Vagina (tissue), 2 donors: ENCODE results near the gene TSHZ3. TPM values are rescaled to one million over a fixed set of nuclear protein-coding genes. Genes with fewer than 3 reads are reported as not detected.
A peak's percentile ranks its signal among the peaks of the same experiment; 100 is the strongest.

Source experiments
- DNase-seq, 2 donors: peaks; one replicate each; pipeline ENCODE4 v3.0.0-alpha.2; 2017; ENCODE audit errors: extremely low spot score in 2 of 2
- H3K27ac ChIP-seq: fragments of 200-600 bp; sonication (generic); one replicate; pipeline ENCODE4 v1.5.1; 2019
- H3K27me3 ChIP-seq: fragments of 200-600 bp; sonication (generic); one replicate; pipeline ENCODE4 v1.5.1; 2019
- H3K36me3 ChIP-seq, 2 donors: fragments of 200-600 bp; sonication (generic); one replicate each; pipeline ENCODE4 v1.5.1; 2017 to 2019
- H3K4me1 ChIP-seq: fragments of 200-600 bp; sonication (generic); one replicate; pipeline ENCODE4 v1.5.1; 2019
- H3K4me3 ChIP-seq, 2 donors: fragments of 200-600 bp; sonication (generic); 1 replicate in 1 of 2; 2 replicates in 1 of 2; pipeline ENCODE4 v1.5.1; 2016 to 2019
- H3K9me3 ChIP-seq: fragments of 200-600 bp; sonication (generic); one replicate; pipeline ENCODE4 v1.5.1; 2019
- POLR2A ChIP-seq, 2 donors: fragments of 450-650 bp; IDR thresholded peaks; one replicate each; pipeline ENCODE4 v1.6.1; 2017; ENCODE audit warnings: antibody characterized with exemption in 2 of 2, mild to moderate bottlenecking in 2 of 2, moderate library complexity in 2 of 2
- POLR2AphosphoS5 ChIP-seq, 2 donors: sonication (generic); formaldehyde crosslinking; IDR thresholded peaks; one replicate each; pipeline ENCODE4 v1.9.0; 2017; ENCODE audit warnings: antibody characterized with exemption in 2 of 2, mild to moderate bottlenecking in 2 of 2, low read depth in 1 of 2; ENCODE audit not compliant: insufficient read depth in 1 of 2
- intact Hi-C: fragments of 100-400 bp; cut with DNase I; formaldehyde crosslinking; loops from one replicate; pipeline ENCODE4 v1.15.1; 2023
- total RNA-seq: library from RNA; depleted of rRNA; stranded (reverse); fragments of >200 nt; gene quantifications from one replicate; pipeline ENCODE4 v1.2.3, GENCODE V29; 2016
- TF ChIP-seq, protein P1 (sequence below), 3 experiments: fragments of 450-650 bp in 2 of 3; fragments of 200-600 bp in 1 of 3; sonication (generic) in 1 of 3; IDR thresholded peaks; one replicate each; pipeline ENCODE4 v1.5.1; 2017 to 2019; ENCODE audit warnings: antibody characterized with exemption in 3 of 3, mild to moderate bottlenecking in 2 of 3, moderate library complexity in 2 of 3

The TSHZ3 gene
- total RNA-seq, 1 donor from 2014 or later = 13.5 TPM

DNA sequence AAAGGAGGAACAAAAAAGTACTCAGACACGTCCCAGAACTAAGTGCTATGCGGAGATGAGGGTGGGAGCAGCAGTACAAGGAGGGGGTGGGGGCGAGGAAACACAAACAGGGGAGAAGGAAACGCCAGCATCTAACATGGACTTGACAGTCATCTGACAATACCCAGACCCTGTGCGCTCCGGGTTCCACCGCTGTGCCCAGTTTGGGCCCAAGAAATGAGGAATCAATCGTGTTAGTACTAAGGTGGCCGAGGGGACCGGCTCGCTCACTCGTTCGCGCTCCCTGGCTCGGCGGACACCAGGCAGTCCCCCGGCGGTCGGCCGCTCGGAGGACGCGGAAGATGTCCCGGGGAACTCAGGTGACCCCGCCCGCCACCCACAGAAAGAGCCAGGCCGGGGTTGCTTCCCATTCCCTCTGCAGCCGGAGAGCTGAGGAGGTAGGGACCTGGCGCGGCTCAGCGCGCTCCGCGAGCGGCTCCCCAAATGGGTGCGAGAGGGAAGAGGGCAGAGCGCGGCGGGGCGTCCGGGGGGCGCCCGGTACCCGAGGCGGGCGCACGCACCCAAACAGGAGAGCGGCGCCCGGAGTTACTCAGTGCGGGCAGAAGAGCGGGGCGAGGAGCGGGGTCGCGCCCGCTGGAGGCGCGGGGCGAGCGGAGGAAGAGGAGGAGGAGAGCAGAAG, 616 bp downstream of the TSHZ3 start:
- intact Hi-C loops = no loop called here
- Histone ChIP-seq H3K36me3 (no peaks in the 10 kb centered on the region), H3K27ac (peak overlapping the region; percentile 90), H3K4me1 (peaks cover 24% of the 10 kb centered on the region), H3K4me3 (peak overlapping the region; percentile 72 to 97), H3K9me3 (no peaks in the 10 kb centered on the region), H3K27me3 (no peaks in the 10 kb centered on the region)
- DNase-seq = no peak
- no peak for TF ChIP-seq POLR2A (IDR thresholded peaks at IDR 0.05)
- TF ChIP-seq POLR2AphosphoS5 (IDR thresholded peaks at IDR 0.05; ENCODE audit: insufficient read depth in 1 of 2, low read depth in 1 of 2) = peak in 1 of 2 donors; percentile 55

DNA sequence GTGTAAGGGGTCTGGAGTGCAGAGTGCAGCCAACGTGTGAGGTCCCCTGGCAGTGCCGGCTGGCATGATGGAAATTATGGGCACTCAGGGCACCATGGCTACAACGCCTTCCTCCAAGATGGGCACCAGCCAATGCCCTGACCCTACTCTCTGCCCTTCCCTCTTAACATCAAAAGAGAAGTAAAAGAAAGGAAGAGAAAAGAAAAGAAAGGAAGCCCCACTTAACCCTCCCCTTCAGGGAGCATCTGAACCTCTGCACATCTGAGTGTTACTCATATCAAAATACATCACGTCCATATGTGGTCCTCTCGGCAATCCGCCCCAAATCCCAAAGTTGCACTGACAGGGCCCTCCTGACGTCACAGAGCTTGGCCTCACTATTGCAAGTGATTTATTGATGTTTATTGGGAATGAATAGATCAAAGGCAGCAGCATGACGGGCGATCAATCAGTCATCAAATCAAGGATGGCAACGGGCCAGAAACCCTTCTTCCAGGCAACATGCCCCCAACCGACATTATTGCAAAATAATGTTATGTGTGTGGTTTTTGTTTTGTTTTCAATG, 1.3 kb downstream of the TSHZ3 start:
- peaks cover 24% of the 10 kb centered on the region for H3K4me1 ChIP-seq
- H3K4me3 ChIP-seq = peak overlapping the region; percentile 72 to 97
- intact Hi-C loops = no loop called here
- DNase-seq = no peak
- TF ChIP-seq POLR2AphosphoS5 (IDR thresholded peaks at IDR 0.05; ENCODE audit: insufficient read depth in 1 of 2, low read depth in 1 of 2) (no peak), POLR2A (IDR thresholded peaks at IDR 0.05) (no peak)
- TF ChIP-seq, protein P1, sequence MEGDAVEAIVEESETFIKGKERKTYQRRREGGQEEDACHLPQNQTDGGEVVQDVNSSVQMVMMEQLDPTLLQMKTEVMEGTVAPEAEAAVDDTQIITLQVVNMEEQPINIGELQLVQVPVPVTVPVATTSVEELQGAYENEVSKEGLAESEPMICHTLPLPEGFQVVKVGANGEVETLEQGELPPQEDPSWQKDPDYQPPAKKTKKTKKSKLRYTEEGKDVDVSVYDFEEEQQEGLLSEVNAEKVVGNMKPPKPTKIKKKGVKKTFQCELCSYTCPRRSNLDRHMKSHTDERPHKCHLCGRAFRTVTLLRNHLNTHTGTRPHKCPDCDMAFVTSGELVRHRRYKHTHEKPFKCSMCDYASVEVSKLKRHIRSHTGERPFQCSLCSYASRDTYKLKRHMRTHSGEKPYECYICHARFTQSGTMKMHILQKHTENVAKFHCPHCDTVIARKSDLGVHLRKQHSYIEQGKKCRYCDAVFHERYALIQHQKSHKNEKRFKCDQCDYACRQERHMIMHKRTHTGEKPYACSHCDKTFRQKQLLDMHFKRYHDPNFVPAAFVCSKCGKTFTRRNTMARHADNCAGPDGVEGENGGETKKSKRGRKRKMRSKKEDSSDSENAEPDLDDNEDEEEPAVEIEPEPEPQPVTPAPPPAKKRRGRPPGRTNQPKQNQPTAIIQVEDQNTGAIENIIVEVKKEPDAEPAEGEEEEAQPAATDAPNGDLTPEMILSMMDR (IDR thresholded peaks at IDR 0.05) = no peak
- H3K9me3 ChIP-seq = no peaks in the 10 kb centered on the region
- peak overlapping the region; percentile 90 for H3K27ac ChIP-seq
- H3K36me3 ChIP-seq = no peaks in the 10 kb centered on the region
- H3K27me3 ChIP-seq = no peaks in the 10 kb centered on the region

DNA sequence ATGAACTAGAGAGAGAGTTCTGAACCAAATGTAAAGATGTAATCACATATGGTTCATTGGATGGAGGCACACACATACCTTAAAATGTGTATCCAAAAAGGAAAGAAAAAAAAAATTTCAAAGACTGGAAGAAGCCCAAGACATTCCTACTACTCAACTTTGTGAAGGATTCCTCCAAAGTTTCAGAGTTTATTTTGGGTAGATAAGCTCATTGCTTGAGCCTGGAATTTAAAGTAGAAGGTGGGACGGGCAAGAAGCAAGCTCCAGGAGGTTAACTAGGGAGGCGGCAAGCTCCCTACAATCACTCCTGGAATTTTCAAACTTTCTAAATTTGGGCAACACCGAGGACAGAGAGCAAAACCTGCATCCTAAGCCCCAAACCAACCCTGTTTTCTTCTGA, 1.9 kb downstream of the TSHZ3 start:
- no peaks in the 10 kb centered on the region for H3K36me3 ChIP-seq
- no peak overlapping the region for H3K27ac ChIP-seq
- no peak for TF ChIP-seq POLR2A (IDR thresholded peaks at IDR 0.05)
- TF ChIP-seq POLR2AphosphoS5 (IDR thresholded peaks at IDR 0.05; ENCODE audit: insufficient read depth in 1 of 2, low read depth in 1 of 2) = no peak
- TF ChIP-seq, protein P1 (IDR thresholded peaks at IDR 0.05) = no peak
- DNase-seq = no peak
- H3K9me3 ChIP-seq = no peaks in the 10 kb centered on the region
- intact Hi-C loops = no loop called here
- H3K4me3 ChIP-seq = peak overlapping the region; percentile 72 to 97
- peaks cover 23% of the 10 kb centered on the region for H3K4me1 ChIP-seq
- no peaks in the 10 kb centered on the region for H3K27me3 ChIP-seq

DNA sequence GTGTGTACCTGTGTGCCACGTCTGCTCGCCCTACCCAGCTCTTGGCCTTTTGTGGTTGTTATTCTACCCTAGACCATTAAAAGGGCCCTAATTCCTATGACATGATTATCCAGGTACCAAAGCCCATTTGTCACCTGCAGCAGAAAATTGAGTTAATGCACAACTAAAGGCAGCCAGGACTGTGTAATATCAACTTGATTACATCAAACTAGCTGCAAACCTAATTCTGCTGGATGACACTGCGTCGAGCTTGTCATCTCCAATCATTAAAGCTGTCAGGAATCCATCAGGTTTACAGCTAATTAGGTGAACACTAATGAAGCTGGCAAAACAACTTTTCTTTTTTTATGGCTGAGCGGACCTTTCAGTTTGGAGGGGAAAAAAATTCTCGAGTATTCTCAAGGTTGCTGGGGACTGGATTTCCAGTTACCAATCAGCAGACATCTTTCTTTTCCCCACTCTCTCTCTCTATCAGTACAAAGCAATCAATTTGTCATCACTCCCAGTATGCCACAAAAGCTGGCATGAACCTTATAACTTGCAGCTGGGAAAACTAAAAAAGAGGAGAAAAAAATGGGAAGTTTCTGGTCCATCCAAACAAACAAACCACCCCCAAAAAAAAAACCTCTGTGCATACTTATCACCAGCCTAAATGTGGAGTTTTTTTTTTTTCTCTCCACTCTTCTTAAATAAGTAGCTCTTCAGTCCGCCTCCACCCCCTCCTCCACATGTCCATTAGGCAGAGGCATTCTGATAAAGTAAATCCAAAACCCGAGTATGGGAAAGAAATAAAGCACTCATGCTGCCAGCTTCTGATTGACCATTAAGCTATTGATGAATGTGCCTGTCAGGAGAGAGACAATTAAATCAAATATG, 2.8 kb downstream of the TSHZ3 start:
- intact Hi-C loops = no loop called here
- Histone ChIP-seq H3K27me3 (no peaks in the 10 kb centered on the region), H3K4me3 (no peak overlapping the region), H3K27ac (no peak overlapping the region), H3K36me3 (no peaks in the 10 kb centered on the region), H3K9me3 (no peaks in the 10 kb centered on the region), H3K4me1 (peaks cover 14% of the 10 kb centered on the region)
- TF ChIP-seq, protein P1 (IDR thresholded peaks at IDR 0.05) = no peak
- TF ChIP-seq POLR2AphosphoS5 (IDR thresholded peaks at IDR 0.05; ENCODE audit: insufficient read depth in 1 of 2, low read depth in 1 of 2) (no peak), POLR2A (IDR thresholded peaks at IDR 0.05) (no peak)
- DNase-seq = no peak

DNA sequence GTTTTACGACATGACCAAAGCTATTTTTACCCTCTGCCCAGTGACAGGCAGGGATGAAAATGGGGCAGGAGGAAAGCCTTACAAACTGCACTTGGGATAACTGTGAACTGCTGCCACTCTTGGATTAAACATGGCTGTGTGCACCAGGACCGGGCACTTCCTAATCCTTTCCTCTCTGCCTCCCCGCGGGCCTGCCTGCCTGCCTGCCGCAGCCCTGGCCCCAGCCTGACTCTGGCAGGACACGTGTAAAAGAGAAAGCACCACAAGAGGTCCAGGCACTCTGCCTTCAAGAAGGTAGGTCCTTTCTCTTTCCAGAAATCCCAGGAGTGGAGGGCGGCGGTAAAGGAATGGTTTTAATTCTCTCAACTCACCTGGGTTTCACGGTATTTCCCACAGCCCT, 4.8 kb downstream of the TSHZ3 start:
- Histone ChIP-seq H3K27me3 (no peaks in the 10 kb centered on the region), H3K4me1 (peaks cover 31% of the 10 kb centered on the region), H3K9me3 (no peaks in the 10 kb centered on the region), H3K36me3 (no peaks in the 10 kb centered on the region), H3K27ac (no peak overlapping the region), H3K4me3 (no peak overlapping the region)
- no peak for DNase-seq
- intact Hi-C loops = no loop called here
- TF ChIP-seq POLR2AphosphoS5 (IDR thresholded peaks at IDR 0.05; ENCODE audit: insufficient read depth in 1 of 2, low read depth in 1 of 2) = no peak
- TF ChIP-seq, protein P1 (IDR thresholded peaks at IDR 0.05) = no peak
- TF ChIP-seq POLR2A (IDR thresholded peaks at IDR 0.05) = no peak
